SH-SY5Y (cell line): Measurements from ENCODE around the gene LDB3.

Experiments
- GATA2 ChIP-seq: IDR thresholded peaks from 2 replicates; pipeline ENCODE4 v1.6.1; 2011; ENCODE audit warnings: mild to moderate bottlenecking, low read depth, low read length
- GATA3 ChIP-seq: IDR thresholded peaks from 2 replicates; pipeline ENCODE4 v1.6.1; 2011; ENCODE audit warnings: low read depth, mild to moderate bottlenecking, low read length, moderate library complexity

DNA sequence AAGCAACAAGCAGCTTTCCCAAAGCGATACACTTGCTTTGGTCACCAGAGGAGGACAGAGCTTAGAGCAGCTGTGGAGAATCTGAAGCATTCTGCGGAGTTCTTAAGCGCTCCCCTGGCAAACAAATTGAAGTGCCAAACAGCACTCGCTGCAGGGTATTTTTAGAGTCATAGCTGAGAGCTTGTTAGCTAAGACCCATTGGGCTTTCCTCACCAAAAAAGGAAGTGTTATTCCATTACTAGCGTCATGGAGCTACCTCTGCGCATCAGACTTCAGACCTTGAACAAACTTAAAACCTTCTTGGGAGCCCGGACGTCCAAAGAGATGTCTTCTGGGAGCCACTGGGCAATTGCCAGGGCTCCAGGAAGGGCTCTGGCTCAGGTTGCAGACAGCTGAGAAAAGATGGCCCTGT, 65.0 kb downstream of the LDB3 start:
- no peak for TF ChIP-seq GATA2
- TF ChIP-seq GATA3 = no peak
